NCI-H524 treated with DMSO at 0.1 percent for 48 hours (cell line): ENCODE results near the gene NTRK1.

Experiments
- DNase-seq: peaks from one replicate; lab custom pipeline; 2025; lab: John Stamatoyannopoulos, UW

The NTRK1 gene

GRCh38 chr1:156898161-156898566 is 37.5 kb downstream of the NTRK1 start:
- no peak for DNase-seq

DNA sequence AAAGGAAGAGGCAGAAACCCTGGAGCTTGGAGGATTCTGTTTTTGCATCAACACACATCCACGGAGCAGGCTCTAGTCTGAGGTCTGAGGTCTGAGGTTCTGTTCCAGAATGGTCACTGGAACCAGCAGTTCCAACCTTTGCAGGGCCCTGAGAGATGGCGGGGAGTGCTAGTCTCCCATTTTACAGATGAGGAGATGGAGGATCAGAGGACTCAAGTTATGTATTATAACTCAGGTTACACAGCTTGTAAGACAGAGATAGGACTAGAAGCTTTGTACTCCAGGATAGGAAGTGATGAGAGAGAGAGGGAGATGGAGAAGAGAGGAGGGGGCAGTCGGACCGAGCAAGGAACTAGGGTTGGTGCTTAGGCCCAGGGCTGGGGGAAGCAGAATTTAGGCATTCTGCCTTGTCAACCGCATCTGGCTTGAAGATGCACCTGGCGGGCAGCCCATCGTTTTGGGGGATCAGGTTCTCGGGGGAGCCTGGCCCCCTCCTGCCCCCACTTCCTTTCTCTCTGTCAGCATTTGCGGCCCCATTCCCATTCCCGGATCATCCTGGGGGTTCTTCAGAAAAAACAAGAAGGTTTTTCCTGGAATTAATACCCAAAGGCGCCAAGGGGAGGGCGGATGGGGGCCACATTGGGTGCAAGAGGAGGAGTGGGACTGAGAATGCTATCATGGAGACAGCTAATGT is 38.5 kb downstream of the NTRK1 start:
- no peak for DNase-seq

DNA sequence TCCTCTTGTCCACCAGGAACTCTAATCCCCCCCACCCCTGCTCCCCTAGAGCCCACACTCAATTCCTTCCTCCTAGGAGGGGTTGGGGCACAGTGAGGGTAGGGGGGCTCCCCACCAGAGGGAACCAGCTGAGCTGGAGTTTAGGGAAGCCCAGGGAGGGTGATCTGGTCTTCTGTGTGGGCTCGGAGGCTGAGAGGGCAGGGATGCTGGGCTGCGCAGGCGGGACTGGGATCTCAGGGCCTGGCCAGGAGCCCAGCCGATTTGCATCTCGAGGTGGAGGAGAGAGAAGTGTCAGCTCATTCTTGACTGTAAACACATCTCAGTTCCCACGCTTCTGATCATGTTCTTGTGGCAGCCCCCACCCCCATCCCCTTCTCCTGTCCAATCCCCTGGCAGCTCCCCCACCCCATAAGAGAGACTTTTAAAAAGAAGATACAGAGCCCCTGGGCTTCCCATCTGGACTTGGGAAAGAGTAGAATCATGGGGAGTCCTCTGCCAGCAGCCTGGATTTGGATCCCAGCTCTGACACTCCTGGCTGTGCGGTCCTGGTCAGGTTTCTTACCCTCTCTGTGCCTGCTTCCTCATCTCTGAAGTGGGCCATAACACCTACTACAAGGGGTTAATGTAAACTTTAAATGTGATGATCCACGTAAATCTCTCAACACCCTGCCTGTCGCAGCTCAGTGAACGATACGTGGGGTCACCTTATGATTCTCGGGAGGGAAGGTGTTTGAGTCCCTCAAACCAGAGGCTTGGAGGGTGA is 39.5 kb downstream of the NTRK1 start:
- no peak for DNase-seq

- no peak for DNase-seq
These were observed 40.4 kb downstream of the NTRK1 start for GRCh38 chr1:156900896-156901589.

GRCh38 chr1:156901590-156901900 is 40.9 kb downstream of the NTRK1 start:
- no peak for DNase-seq

- DNase-seq = no peak
These were observed 41.6 kb downstream of the NTRK1 start for GRCh38 chr1:156901966-156902915.

DNA sequence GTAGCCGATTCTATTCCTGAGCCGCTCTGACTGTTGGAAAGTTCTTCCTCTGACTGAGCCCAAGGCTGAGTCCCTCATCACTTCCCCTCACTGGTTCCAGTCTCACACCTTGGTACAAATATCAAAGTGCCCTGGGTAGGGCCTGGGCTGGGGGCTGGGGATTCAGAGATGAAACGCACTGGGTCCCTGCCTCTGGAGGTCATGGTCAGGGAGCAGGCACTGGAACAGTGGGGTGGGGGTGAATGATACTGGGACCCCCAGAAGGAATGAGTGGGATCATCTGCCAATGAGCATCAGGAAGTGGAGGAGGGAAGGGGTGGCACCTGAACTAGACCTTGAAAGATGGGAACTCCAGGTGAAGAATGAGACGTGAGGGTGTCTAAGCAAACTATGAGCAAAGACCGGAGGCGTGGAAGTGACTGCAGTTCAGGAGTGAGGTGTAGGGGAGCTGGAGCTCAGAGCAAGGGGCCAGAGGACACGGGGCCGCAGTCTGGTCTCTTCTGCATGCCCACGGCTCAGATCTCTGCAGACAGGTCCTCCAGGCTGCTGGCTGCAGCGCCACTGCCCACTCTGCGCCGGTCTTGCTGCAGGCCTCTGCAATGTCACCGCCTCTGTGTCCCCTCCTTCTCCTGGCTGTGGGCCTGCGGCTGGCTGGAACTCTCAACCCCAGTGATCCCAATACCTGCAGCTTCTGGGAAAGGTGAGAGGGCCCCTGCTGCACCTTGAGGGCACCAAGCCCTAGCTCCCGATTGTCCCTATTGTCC is 42.8 kb downstream of the NTRK1 start:
- DNase-seq = no peak

DNA sequence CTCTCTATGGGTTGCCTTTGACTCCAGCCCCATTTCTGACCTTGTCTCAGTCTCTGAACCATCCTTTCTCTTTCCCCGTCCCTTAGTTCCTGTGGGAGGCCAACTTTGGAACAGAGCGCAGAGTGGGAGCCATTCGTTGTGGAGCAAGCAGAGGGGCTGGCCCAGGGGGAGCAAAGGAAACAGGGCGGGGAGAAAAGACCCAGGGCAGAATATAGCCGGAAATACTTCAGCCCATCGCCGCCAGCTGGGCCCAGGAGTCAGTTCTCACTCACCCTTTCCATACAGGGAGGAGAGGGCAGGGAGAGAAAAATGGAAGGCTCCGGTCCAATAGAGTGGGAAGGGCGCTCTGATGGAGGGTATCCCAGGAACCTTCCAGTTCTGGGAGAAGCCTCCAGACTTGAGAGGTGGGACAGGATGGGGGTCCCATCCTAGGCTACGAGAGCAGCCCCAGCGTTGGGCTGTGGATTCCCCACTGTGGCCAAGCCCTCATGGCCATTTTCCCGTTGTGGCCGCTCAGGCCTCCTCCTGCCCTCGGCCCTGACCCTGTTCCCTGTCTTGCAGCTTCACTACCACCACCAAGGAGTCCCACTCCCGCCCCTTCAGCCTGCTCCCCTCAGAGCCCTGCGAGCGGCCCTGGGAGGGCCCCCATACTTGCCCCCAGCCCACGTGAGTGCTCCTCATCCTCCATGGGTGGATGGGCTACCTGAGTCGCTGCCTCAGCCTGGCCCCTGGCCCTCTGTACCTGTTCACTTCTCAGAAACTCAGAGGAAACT is 43.7 kb downstream of the NTRK1 start:
- no peak for DNase-seq

- DNase-seq = no peak
These were observed 44.5 kb downstream of the NTRK1 start for GRCh38 chr1:156905176-156905575.

- DNase-seq = no peak
These were observed 45.0 kb downstream of the NTRK1 start for GRCh38 chr1:156905651-156906050.

GRCh38 chr1:156906206-156906906 is 45.7 kb downstream of the NTRK1 start:
- DNase-seq = no peak

DNA sequence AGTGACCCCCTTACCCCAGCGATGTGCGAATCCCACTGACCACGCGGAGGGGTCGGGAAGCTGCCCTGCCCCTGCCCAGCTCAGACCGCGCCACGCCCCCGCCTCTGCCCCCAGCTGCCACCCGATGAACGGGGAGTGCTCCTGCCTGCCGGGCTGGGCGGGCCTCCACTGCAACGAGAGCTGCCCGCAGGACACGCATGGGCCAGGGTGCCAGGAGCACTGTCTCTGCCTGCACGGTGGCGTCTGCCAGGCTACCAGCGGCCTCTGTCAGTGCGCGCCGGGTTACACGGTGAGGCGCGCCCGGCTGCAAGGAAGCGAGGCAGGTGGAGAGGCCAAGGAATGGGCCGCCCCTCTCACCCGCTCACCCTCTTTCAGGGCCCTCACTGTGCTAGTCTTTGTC is 47.9 kb downstream of the NTRK1 start:
- DNase-seq = no peak

GRCh38 chr1:156908955-156909354 is 48.3 kb downstream of the NTRK1 start:
- no peak for DNase-seq

- no peak for DNase-seq
These were observed 49.0 kb downstream of the NTRK1 start for GRCh38 chr1:156909671-156910070.

DNA sequence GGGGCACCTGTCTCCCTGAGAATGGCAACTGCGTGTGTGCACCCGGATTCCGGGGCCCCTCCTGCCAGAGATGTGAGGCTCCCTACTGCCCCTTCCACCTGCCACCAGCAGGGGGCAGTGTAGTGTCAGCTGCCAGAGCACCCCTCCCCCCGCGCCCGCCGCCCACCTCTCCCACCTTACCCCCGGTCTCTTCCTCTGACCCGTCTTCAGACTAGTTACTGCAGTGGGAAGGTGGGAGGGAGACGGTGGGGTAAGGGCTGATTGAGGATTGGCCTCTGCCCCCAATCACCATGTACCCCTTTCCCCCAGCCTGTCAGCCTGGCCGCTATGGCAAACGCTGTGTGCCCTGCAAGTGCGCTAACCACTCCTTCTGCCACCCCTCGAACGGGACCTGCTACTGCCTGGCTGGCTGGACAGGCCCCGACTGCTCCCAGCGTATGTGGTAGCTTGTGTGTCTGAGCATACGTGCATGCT is 49.7 kb downstream of the NTRK1 start:
- no peak for DNase-seq

GRCh38 chr1:156911577-156912298 is 51.1 kb downstream of the NTRK1 start:
- no peak for DNase-seq

DNA sequence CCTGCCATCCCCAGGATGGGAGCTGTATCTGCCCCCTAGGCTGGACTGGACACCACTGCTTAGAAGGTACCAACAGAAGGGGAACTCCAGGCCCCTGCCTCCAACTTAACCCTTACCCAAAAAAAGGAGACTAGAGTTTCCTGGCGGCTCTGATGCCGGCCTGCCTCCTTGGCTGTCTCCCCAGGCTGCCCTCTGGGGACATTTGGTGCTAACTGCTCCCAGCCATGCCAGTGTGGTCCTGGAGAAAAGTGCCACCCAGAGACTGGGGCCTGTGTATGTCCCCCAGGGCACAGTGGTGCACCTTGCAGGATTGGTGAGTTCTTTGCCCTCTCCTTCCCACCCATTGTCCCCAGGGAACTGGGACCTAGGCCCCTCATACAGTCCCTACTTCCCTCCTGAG is 51.6 kb downstream of the NTRK1 start:
- no peak for DNase-seq

DNA sequence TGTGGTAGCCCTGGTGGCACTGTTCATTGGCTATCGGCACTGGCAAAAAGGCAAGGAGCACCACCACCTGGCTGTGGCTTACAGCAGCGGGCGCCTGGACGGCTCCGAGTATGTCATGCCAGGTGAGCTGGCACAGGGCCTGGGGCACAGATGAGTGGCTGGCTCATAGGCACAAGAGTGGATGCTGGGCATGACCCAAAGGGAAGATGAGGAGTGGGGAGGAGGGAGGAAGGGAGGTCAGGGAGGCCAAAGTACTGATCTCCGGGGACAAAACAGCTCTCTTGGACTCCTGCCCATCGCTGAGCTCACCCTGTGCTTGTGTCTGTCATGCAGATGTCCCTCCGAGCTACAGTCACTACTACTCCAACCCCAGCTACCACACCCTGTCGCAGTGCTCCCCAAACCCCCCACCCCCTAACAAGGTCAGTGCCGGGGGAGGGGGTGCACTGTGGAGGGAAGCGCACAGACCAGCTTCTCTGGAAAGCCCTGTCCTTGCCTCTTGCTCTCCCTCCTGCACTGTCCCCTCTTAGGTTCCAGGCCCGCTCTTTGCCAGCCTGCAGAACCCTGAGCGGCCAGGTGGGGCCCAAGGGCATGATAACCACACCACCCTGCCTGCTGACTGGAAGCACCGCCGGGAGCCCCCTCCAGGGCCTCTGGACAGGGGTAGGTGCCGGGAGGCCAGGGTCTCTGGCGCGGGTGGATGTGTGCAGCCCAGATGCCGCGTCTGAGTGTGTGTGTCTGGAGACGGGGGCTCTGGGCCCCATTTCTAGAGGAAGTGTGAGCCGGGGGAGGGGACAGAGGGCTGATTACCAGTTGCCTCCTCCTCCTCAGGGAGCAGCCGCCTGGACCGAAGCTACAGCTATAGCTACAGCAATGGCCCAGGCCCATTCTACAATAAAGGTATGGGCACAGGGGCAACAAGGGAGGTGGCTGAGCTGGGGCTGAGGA is 52.5 kb downstream of the NTRK1 start:
- no peak for DNase-seq
